HepG2 (cell line): ENCODE measurements around the gene METTL26. TPM values are rescaled to one million over a fixed set of nuclear protein-coding genes. Genes with fewer than 3 reads are reported as not detected.
A peak's percentile ranks its signal among the peaks of the same experiment; 100 is the strongest.

ENCODE experiments used
- NFRKB ChIP-seq: fragments of 450-650 bp; IDR thresholded peaks from 2 replicates; pipeline ENCODE4 v1.6.1; 2017
- NFYC ChIP-seq: IDR thresholded peaks from 2 replicates; pipeline ENCODE4 v1.6.1; 2016; ENCODE audit warnings: missing genetic modification reagents, missing compliant biosample characterization
- RFX1 ChIP-seq: fragments of 450-650 bp; IDR thresholded peaks from 2 replicates; pipeline ENCODE4 v1.6.1; 2017
- SMAD9 ChIP-seq: sonication (generic); formaldehyde crosslinking; IDR thresholded peaks from 2 replicates; pipeline ENCODE4 v1.5.1; 2020; ENCODE audit warnings: mild to moderate bottlenecking, missing genetic modification reagents
- ZNF256 ChIP-seq: sonication (generic); formaldehyde crosslinking; conservative IDR thresholded peaks from 2 replicates; pipeline ENCODE4 v1.4.0; 2020; ENCODE audit warnings: missing genetic modification reagents
- ZNF703 ChIP-seq: sonication (generic); formaldehyde crosslinking; IDR thresholded peaks from 2 replicates; pipeline ENCODE4 v1.5.1; 2020; ENCODE audit warnings: missing genetic modification reagents, mild to moderate bottlenecking, moderate library complexity, borderline replicate concordance
- ZNF777 ChIP-seq: sonication (generic); formaldehyde crosslinking; IDR thresholded peaks from 2 replicates; pipeline ENCODE4 v1.4.0; 2020; ENCODE audit warnings: missing genetic modification reagents
- polyA plus RNA-seq, 8 experiments: library from polyadenylated mRNA; depleted of rRNA in 3 of 8; stranded (reverse) in 7 of 8; unstranded in 1 of 8; fragments of >200 nt; fragmentation: Illumina TruSeq in 4 of 8; extraction: Trizol in 4 of 8; gene quantifications; 2 replicates each; pipeline versions ENCODE4 v1.2.1 to v1.2.3, GENCODE V29; 2011 to 2016; ENCODE audit warnings: low read depth in 4 of 8, missing spikeins in 1 of 8, mixed read lengths in 1 of 8; ENCODE audit not compliant: insufficient read depth in 1 of 8
- total RNA-seq, 5 experiments: library from RNA; depleted of rRNA; stranded (reverse); fragments of >200 nt; fragmentation: Illumina TruSeq; extraction: Trizol; gene quantifications; 2 replicates each; pipeline ENCODE4 v1.2.3, GENCODE V29; 2016; ENCODE audit warnings: low read depth in 1 of 5
- TF ChIP-seq, protein P1 (sequence below): IDR thresholded peaks from 2 replicates; pipeline ENCODE4 v1.6.1; 2016; ENCODE audit warnings: missing biosample characterization, missing genetic modification reagents, low read depth
- TF ChIP-seq, protein P2 (sequence below): sonication (generic); formaldehyde crosslinking; IDR thresholded peaks from 2 replicates; pipeline ENCODE4 v1.5.1; 2020; ENCODE audit warnings: mild to moderate bottlenecking, missing genetic modification reagents, moderate library complexity
- TF ChIP-seq, protein P3 (sequence below): sonication (generic); formaldehyde crosslinking; IDR thresholded peaks from 2 replicates; pipeline ENCODE4 v1.4.0; 2020; ENCODE audit warnings: missing genetic modification reagents, borderline replicate concordance
- TF ChIP-seq, protein P4 (sequence below): sonication (generic); formaldehyde crosslinking; IDR thresholded peaks from 2 replicates; pipeline ENCODE4 v1.4.0; 2020; ENCODE audit warnings: missing genetic modification reagents, mild to moderate bottlenecking, borderline replicate concordance
- TF ChIP-seq, protein P5 (sequence below): sonication (generic); formaldehyde crosslinking; IDR thresholded peaks from 2 replicates; pipeline ENCODE4 v1.8.1; 2023; ENCODE audit warnings: mild to moderate bottlenecking, inconsistent platforms, moderate library complexity, missing genetic modification reagents, borderline replicate concordance

METTL26 gene
- total and polyA plus RNA-seq, 2 of the 13 experiments (the other 11 are each of a cell fraction or from before 2014, with no cell fraction given): 65.5 to 70.1 TPM

DNA sequence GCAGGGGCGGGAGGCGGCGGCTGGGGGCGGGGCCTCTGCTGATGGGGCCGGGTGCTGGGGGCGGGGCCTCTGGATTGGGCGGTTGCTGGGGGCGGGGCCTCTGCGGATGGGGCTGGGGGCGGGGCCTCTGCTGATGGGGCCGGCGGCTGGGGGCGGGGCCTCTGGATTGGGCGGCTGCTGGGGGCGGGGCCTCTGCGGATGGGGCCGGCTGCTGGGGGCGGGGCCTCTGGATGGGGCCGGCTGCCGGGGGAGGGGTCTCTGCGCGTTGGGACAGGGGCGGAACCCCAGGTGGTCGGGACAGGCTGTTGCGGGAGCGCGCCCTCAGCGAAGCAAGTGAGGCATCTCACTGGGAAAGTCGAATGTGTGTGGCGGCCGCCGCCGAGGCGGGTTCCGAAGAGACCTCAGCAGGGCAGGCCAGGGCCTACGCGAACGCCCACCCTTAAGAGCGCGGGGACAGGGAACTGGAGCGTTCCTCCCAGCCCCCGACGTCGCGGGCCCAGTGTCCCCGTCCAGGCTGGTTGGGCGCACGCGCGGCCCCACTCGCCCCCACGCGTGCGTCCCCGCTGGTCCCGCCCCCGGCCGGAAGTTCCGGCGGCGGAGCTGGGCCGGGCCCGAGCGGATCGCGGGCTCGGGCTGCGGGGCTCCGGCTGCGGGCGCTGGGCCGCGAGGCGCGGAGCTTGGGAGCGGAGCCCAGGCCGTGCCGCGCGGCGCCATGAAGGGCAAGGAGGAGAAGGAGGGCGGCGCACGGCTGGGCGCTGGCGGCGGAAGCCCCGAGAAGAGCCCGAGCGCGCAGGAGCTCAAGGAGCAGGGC lies 43.9 kb upstream of the METTL26 start, which contains the start of gene STUB1 (continued):
- TF ChIP-seq ZNF256 (CRISPR knock-in tag): no peak
- TF ChIP-seq SMAD9 (CRISPR knock-in tag): no peak
- TF ChIP-seq, protein P1, sequence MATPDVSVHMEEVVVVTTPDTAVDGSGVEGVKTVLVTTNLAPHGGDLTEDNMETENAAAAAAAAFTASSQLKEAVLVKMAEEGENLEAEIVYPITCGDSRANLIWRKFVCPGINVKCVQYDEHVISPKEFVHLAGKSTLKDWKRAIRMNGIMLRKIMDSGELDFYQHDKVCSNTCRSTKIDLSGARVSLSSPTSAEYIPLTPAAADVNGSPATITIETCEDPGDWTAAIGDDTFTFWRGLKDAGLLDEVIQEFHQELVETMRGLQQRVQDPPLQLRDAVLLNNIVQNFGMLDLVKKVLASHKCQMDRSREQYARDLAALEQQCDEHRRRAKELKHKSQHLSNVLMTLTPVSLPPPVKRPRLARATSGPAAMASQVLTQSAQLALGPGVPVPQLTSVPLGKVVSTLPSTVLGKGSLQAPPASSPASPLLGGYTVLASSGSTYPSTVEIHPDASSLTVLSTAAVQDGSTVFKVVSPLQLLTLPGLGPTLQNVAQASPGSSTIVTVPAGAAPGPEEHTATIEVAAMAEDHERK (CRISPR knock-in tag): no peak
- TF ChIP-seq ZNF703 (CRISPR knock-in tag): no peak
- TF ChIP-seq ZNF777: peak; percentile 99
- no peak for TF ChIP-seq NFRKB
- TF ChIP-seq, protein P2, sequence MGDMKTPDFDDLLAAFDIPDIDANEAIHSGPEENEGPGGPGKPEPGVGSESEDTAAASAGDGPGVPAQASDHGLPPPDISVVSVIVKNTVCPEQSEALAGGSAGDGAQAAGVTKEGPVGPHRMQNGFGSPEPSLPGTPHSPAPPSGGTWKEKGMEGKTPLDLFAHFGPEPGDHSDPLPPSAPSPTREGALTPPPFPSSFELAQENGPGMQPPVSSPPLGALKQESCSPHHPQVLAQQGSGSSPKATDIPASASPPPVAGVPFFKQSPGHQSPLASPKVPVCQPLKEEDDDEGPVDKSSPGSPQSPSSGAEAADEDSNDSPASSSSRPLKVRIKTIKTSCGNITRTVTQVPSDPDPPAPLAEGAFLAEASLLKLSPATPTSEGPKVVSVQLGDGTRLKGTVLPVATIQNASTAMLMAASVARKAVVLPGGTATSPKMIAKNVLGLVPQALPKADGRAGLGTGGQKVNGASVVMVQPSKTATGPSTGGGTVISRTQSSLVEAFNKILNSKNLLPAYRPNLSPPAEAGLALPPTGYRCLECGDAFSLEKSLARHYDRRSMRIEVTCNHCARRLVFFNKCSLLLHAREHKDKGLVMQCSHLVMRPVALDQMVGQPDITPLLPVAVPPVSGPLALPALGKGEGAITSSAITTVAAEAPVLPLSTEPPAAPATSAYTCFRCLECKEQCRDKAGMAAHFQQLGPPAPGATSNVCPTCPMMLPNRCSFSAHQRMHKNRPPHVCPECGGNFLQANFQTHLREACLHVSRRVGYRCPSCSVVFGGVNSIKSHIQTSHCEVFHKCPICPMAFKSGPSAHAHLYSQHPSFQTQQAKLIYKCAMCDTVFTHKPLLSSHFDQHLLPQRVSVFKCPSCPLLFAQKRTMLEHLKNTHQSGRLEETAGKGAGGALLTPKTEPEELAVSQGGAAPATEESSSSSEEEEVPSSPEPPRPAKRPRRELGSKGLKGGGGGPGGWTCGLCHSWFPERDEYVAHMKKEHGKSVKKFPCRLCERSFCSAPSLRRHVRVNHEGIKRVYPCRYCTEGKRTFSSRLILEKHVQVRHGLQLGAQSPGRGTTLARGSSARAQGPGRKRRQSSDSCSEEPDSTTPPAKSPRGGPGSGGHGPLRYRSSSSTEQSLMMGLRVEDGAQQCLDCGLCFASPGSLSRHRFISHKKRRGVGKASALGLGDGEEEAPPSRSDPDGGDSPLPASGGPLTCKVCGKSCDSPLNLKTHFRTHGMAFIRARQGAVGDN (CRISPR knock-in tag): peak; percentile 5; the same call in 1 of the 2 replicates
- TF ChIP-seq, protein P3, sequence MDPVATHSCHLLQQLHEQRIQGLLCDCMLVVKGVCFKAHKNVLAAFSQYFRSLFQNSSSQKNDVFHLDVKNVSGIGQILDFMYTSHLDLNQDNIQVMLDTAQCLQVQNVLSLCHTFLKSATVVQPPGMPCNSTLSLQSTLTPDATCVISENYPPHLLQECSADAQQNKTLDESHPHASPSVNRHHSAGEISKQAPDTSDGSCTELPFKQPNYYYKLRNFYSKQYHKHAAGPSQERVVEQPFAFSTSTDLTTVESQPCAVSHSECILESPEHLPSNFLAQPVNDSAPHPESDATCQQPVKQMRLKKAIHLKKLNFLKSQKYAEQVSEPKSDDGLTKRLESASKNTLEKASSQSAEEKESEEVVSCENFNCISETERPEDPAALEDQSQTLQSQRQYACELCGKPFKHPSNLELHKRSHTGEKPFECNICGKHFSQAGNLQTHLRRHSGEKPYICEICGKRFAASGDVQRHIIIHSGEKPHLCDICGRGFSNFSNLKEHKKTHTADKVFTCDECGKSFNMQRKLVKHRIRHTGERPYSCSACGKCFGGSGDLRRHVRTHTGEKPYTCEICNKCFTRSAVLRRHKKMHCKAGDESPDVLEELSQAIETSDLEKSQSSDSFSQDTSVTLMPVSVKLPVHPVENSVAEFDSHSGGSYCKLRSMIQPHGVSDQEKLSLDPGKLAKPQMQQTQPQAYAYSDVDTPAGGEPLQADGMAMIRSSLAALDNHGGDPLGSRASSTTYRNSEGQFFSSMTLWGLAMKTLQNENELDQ: no peak
- TF ChIP-seq, protein P4, sequence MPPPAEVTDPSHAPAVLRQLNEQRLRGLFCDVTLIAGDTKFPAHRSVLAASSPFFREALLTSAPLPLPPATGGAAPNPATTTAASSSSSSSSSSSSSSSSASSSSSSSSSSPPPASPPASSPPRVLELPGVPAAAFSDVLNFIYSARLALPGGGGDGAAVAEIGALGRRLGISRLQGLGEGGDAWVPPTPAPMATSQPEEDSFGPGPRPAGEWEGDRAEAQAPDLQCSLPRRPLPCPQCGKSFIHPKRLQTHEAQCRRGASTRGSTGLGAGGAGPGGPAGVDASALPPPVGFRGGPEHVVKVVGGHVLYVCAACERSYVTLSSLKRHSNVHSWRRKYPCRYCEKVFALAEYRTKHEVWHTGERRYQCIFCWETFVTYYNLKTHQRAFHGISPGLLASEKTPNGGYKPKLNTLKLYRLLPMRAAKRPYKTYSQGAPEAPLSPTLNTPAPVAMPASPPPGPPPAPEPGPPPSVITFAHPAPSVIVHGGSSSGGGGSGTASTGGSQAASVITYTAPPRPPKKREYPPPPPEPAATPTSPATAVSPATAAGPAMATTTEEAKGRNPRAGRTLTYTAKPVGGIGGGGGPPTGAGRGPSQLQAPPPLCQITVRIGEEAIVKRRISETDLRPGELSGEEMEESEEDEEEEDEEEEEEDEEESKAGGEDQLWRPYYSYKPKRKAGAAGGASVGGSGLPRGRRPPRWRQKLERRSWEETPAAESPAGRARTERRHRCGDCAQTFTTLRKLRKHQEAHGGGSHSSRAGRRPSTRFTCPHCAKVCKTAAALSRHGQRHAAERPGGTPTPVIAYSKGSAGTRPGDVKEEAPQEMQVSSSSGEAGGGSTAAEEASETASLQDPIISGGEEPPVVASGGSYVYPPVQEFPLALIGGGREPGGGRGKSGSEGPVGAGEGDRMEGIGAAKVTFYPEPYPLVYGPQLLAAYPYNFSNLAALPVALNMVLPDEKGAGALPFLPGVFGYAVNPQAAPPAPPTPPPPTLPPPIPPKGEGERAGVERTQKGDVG: no peak
- TF ChIP-seq, protein P5, sequence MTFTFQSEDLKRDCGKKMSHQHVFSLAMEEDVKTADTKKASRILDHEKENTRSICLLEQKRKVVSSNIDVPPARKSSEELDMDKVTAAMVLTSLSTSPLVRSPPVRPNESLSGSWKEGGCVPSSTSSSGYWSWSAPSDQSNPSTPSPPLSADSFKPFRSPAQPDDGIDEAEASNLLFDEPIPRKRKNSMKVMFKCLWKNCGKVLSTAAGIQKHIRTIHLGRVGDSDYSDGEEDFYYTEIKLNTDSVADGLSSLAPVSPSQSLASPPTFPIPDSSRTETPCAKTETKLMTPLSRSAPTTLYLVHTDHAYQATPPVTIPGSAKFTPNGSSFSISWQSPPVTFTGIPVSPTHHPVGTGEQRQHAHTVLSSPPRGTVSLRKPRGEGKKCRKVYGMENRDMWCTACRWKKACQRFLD: no peak
- TF ChIP-seq NFYC (CRISPR knock-in tag): no peak
- no peak for TF ChIP-seq RFX1
